ENCODE data around the gene SERPINE1.
A peak's percentile ranks its signal among the peaks of the same experiment; 100 is the strongest.

Gene SERPINE1

GRCh38 chr7:101134399-101134980 is 7.6 kb downstream of the SERPINE1 start:
- H3K4me3 ChIP-seq (ENCODE audit: low read length): no peak overlapping the region

GRCh38 chr7:101137651-101138212 is 10.8 kb downstream of the SERPINE1 start:
- no peak for DNase-seq (ENCODE audit: low read depth)
- H3K4me3 ChIP-seq (ENCODE audit: low read length): no peak overlapping the region
- TF ChIP-seq CTCF (conservative IDR thresholded peaks at IDR 0.05; ENCODE audit: low read depth, low read length): no peak

More at GRCh38 chr7:101134399-101134980, 7.6 kb downstream of the SERPINE1 start:
- no peak for DNase-seq (ENCODE audit: low read depth)
- no peak for TF ChIP-seq CTCF (conservative IDR thresholded peaks at IDR 0.05; ENCODE audit: low read depth, low read length)

- H3K4me3 ChIP-seq (ENCODE audit: low read length): no peak overlapping the region
- TF ChIP-seq CTCF (conservative IDR thresholded peaks at IDR 0.05; ENCODE audit: low read depth, low read length): peak; percentile 60
- peak; percentile 90 for DNase-seq (ENCODE audit: low read depth)
Observed at GRCh38 chr7:101138213-101138870, 11.4 kb downstream of the SERPINE1 start.

- no peak for TF ChIP-seq CTCF (conservative IDR thresholded peaks at IDR 0.05; ENCODE audit: low read depth, low read length)
- no peak for DNase-seq (ENCODE audit: low read depth)
- no peak overlapping the region for H3K4me3 ChIP-seq (ENCODE audit: low read length)
Observed at GRCh38 chr7:101140339-101140699, 13.4 kb downstream of the SERPINE1 start.

- no peak for TF ChIP-seq CTCF (conservative IDR thresholded peaks at IDR 0.05; ENCODE audit: low read depth, low read length)
- H3K4me3 ChIP-seq (ENCODE audit: low read length): no peak overlapping the region
- DNase-seq (ENCODE audit: low read depth): no peak
Observed at GRCh38 chr7:101140746-101141382, 14.0 kb downstream of the SERPINE1 start.

- no peak for DNase-seq (ENCODE audit: low read depth)
- no peak for TF ChIP-seq CTCF (conservative IDR thresholded peaks at IDR 0.05; ENCODE audit: low read depth, low read length)
- H3K4me3 ChIP-seq (ENCODE audit: low read length): no peak overlapping the region
Observed at GRCh38 chr7:101151908-101152651, 25.2 kb downstream of the SERPINE1 start.

Measured in retinal pigment epithelial cell (primary cell).